Fibroblast of peridontal ligament (primary cell): ENCODE results near the gene IL10RA.

Experiments
- DNase-seq: peaks from one replicate; pipeline ENCODE4 v3.0.0-alpha.2; 2010; ENCODE audit errors: extremely low read depth

The IL10RA gene

GRCh38 chr11:117992136-117992535 is 5.9 kb downstream of the IL10RA start:
- no peak for DNase-seq

GRCh38 chr11:117992620-117993019 is 6.4 kb downstream of the IL10RA start:
- no peak for DNase-seq

GRCh38 chr11:117993988-117994745 is 8.0 kb downstream of the IL10RA start:
- no peak for DNase-seq

GRCh38 chr11:117995472-117995871 is 9.3 kb downstream of the IL10RA start:
- no peak for DNase-seq

GRCh38 chr11:117996058-117996457 is 9.9 kb downstream of the IL10RA start:
- no peak for DNase-seq

- no peak for DNase-seq
These were observed 11.2 kb downstream of the IL10RA start for GRCh38 chr11:117997406-117997805.

- DNase-seq = no peak
These were observed 11.8 kb downstream of the IL10RA start for GRCh38 chr11:117997823-117998579.

- DNase-seq = no peak
These were observed 12.6 kb downstream of the IL10RA start for GRCh38 chr11:117998664-117999353.

- no peak for DNase-seq
These were observed 13.3 kb downstream of the IL10RA start for GRCh38 chr11:117999354-117999993.

- no peak for DNase-seq
These were observed 14.1 kb downstream of the IL10RA start for GRCh38 chr11:118000067-118000849.

GRCh38 chr11:118000850-118001228 is 14.6 kb downstream of the IL10RA start:
- DNase-seq = no peak

- no peak for DNase-seq
These were observed 15.3 kb downstream of the IL10RA start for GRCh38 chr11:118001494-118001971.

GRCh38 chr11:118002010-118002540 is 15.9 kb downstream of the IL10RA start:
- DNase-seq = no peak

GRCh38 chr11:118002541-118003423 is 16.6 kb downstream of the IL10RA start:
- DNase-seq = peak; percentile 1

- DNase-seq = no peak
These were observed 17.3 kb downstream of the IL10RA start for GRCh38 chr11:118003456-118003855.

GRCh38 chr11:118004543-118005223 is 18.5 kb downstream of the IL10RA start:
- DNase-seq = no peak

- DNase-seq = no peak
These were observed 19.3 kb downstream of the IL10RA start for GRCh38 chr11:118005224-118006152.

- no peak for DNase-seq
These were observed 19.9 kb downstream of the IL10RA start for GRCh38 chr11:118006153-118006534.
